HK-2 (cell line): ENCODE measurements around the gene CDKAL1.
"Not testable (repeated sequence)": the region's sequence is repeated elsewhere in the genome, so short reads cannot be mapped to it uniquely, and the experiment has no call there.

ENCODE experiments used
- DNase-seq: peaks from one replicate; pipeline ENCODE4 v3.0.0-alpha.2; 2018; ENCODE audit not compliant: unreplicated experiment

Gene CDKAL1

GRCh38 chr6:20924094-20924493 lies 389.8 kb downstream of the CDKAL1 start:
- not testable (repeated sequence) for DNase-seq

GRCh38 chr6:20924911-20925543 lies 390.8 kb downstream of the CDKAL1 start:
- DNase-seq, result no peak

GRCh38 chr6:20927130-20927860 lies 393.0 kb downstream of the CDKAL1 start:
- DNase-seq, result no peak

DNA sequence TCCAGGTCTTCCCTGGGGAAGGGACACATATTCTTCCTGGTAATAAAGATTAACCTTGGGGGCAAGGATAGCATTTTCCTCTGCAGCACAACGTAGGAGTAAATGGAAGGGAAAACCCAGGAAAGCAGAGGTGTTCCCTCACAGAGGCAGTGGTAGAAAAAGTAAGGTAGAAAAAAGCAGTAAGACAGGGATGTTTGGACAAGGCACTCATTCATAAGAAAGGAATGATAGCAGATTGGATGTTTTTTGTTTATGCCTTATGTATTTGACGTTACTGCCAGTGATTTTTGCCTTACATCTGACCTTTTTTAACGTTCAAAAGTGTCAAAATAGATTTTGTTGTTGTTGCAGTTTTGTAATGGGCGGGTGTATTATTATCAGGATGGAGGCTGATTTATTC lies 395.0 kb downstream of the CDKAL1 start:
- DNase-seq, result no peak

DNA sequence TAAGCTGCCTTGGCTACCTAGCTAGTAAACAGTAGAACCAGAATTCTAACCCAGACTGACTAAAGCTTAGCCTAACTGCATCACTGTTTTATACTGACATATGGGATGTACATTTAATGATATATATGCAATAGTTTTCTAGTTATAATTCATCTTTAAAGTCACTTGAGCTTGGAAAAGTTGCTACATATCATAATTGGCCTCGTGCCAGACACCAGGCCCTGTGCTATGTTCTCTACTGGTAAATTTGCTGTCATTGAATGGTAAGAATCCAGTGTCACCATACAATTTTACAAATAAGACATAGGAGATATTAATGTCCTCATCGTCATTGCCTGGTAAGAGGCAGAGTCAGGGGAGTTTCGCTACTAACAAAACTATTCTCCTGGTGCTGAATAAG lies 396.8 kb downstream of the CDKAL1 start:
- no peak for DNase-seq

DNA sequence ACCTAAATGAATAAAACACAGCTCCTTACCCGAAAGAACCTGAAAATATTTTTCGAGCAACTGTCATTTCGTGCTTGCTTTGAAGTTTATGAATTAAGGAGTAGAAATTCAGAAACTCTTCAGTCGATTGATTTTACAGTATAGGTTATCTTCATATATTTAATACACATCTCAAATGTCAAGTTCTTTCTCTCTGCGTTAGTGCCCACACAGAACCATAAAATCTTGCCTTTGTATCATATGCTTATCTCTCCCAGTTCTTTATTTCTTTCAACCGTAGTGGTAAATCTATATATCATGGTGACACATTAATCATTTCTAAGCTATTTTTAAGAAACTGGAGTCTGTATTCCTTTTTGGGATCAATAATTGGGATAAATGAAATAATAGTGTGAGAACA lies 397.5 kb downstream of the CDKAL1 start:
- no peak for DNase-seq

DNA sequence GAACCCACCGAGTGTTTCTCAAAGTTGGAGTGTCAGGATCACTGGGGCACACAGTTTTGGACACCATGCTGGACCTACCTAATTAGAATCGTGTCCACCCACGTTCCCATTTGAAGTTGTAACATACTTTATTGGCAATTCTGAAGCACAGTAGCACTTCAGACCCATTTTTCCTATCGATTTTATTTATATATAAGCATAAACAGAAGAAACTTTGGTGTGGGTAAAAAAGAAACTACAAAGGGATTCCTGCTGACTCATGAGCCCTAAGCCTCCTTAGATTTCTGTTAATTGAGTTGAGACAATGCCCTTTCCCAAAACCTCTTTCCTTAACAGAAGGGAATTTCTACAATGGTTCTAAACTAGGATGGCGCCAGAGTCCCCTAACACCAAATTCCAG lies 398.0 kb downstream of the CDKAL1 start:
- DNase-seq, result no peak

DNA sequence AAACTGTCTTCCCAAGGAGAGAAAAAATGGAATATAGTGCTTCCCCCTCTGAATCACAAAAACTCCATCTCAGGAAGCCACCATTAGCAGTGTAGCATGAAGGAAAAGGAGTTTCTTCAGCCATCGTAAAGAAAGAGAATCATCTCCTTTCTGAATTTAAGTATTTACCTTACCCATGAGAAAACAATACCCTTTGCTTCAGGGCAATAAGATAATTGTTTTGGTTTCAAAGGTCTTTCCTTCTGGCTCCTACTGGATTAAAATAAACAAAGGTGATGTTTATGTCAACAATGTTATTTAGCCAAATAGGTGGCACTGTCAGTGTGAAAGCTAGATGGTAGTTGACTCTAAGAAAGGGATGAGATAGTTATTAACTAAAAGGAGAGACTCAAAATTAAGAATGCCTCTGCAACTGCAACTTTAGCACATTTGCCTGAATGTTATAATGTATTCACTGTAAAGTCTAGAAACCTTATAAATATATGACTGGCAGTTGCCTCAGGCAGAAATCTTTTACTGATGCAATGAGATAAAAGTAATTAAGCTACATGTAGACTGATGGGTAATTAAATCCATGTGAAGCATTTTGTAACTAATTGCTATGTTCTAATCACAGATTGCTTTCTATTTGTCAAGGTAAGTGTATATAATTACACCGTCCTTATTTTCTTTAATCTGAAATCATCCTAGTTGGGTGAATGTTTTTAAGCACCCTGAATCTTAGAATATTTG lies 399.0 kb downstream of the CDKAL1 start:
- no peak for DNase-seq

- DNase-seq, result no peak
Observed at GRCh38 chr6:20936949-20937348, 402.7 kb downstream of the CDKAL1 start.

- DNase-seq, result no peak
Observed at GRCh38 chr6:20939161-20939775, 405.0 kb downstream of the CDKAL1 start.

GRCh38 chr6:20943040-20943627 lies 408.9 kb downstream of the CDKAL1 start:
- no peak for DNase-seq

DNA sequence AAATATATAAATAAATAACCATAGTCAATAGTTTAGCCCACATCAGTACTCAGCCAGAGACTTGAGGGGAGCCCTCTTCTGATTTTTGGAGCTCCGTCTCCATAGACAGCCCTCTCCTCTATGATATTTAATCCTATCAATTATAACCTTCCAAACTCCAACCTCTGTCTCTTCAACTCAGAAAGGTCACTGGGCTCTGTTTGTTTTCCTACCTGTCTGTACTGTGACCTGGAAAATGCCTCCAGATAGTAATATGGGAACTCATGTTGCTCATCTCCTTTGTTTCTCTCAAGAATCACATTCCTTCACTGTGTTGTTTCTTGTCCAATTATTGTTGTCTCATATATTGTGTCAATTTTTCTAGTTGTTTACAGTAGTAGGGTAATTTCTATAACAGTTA lies 409.7 kb downstream of the CDKAL1 start:
- no peak for DNase-seq

DNA sequence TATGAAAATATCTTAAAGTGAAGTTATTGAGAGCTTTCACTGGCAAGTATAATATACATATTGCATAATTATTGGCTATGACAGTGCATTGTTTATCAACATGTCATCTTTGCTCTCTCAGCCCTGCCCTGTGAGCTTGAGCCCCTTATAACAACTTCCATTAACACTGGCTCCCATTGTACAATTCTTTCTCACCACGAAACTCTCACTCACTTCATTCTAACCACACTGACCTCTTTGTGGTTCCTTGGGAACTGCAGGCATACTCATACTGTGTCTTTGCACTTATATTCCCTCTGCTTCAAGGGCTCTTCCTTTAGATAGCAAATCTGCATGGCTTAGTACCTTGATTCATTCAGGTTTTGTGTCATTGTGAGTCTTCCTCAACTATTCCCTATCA lies 411.8 kb downstream of the CDKAL1 start:
- DNase-seq, result no peak

DNA sequence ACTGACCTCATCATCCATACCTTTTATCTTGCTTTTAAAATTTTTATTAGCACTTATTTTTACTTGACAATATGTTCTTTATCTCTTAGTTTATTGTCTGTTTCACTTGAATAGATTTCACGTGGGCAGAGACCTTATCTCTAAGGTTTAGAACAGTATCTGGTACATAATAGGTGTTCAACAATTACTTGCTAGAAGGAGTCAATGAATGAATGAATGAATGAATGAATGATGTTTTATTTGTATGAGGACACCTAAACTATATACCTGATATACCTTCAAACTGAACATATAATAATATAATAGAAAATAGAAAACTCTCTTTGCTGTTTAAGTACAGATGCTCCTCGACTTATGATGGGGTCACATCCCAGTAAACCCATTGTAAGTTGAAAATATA lies 412.6 kb downstream of the CDKAL1 start:
- DNase-seq, result no peak

GRCh38 chr6:20947977-20948376 lies 413.7 kb downstream of the CDKAL1 start:
- no peak for DNase-seq

DNA sequence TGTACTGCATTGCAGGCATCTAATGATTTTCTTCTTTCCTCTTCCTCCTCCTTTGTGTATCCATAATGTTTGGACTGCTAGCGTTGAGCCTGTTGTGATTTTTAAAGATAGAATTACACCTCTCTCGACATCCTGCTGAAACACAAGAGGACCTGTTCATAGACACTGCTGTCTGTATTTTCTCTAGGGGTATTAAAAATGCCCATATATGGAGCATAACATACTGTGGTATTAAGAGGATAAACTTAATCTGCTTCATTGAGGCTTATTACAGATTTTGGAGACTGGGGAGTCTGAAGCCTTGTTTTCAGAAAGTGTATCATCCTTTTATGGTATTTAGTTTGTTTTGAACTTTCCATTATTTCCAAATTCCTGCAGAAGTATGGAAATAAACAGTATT lies 414.3 kb downstream of the CDKAL1 start:
- no peak for DNase-seq

GRCh38 chr6:20949138-20949537 lies 414.9 kb downstream of the CDKAL1 start:
- DNase-seq, result no peak

- peak; percentile 49 for DNase-seq
Observed at GRCh38 chr6:20952699-20953474, 418.6 kb downstream of the CDKAL1 start.

DNA sequence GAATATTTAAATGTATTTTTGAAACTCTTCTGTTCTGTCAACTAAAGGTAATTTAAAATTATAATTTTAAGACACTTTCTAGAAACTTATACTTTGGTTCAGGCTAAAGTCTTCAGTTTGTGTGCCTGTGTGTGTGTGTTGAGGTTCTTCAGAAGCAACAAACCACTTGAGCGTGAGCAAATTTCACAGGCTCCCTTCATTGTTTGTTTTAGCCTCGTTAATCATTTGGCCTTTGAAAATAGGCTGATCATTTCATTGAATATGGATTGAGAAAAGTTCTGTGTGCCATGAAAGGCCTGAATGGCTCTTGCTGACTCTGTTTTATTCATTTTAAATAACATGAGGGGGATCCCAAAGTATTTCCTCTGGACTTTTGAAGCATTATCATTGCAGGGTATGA lies 420.1 kb downstream of the CDKAL1 start:
- no peak for DNase-seq

GRCh38 chr6:20955131-20955530 lies 420.9 kb downstream of the CDKAL1 start:
- no peak for DNase-seq

DNA sequence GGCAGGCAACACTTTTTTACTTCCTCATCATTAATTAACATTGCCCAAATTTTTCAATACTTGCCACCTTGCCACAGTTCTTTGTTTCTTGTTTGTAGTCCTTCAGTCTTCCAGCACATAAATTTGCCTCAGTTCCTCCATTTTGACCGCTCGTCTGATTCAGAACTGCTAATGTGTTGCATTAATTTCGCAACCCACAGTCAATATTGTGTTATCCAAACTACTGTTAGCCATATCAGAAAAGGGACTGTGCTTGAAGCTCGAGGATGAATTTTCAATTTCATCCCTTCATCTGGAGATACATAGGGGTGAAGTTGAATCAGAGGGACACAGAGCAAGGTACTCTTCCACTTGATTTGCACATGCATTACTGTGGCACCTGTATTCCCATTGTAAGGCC lies 421.5 kb downstream of the CDKAL1 start:
- no peak for DNase-seq
